Upper lobe of right lung (tissue), 1 donor: ENCODE data around the gene IKZF4. TPM values are rescaled to one million over a fixed set of nuclear protein-coding genes. Genes with fewer than 3 reads are reported as not detected.

Experiments used
- ATAC-seq: fragments of 200-7000 bp; cut with Tn5 transposase; one replicate; pipeline ENCODE4 v1.9.1; 2020; ENCODE audit warnings: mild to moderate bottlenecking, moderate library complexity
- DNase-seq: peaks from one replicate; pipeline ENCODE4 v3.0.0-alpha.2; 2020
- H3K27ac ChIP-seq: fragments of 200-600 bp; one replicate; pipeline ENCODE4 v1.8.0; 2022
- H3K27me3 ChIP-seq: fragments of 200-600 bp; one replicate; pipeline ENCODE4 v1.8.0; 2022; ENCODE audit warnings: mild to moderate bottlenecking
- H3K36me3 ChIP-seq: fragments of 200-600 bp; one replicate; pipeline ENCODE4 v1.8.0; 2022
- H3K4me1 ChIP-seq: fragments of 200-600 bp; one replicate; pipeline ENCODE4 v1.8.0; 2022
- H3K4me3 ChIP-seq: fragments of 200-600 bp; one replicate; pipeline ENCODE4 v1.8.0; 2022; ENCODE audit warnings: mild to moderate bottlenecking
- H3K9me3 ChIP-seq: fragments of 200-600 bp; one replicate; pipeline ENCODE4 v1.8.0; 2022
- CTCF ChIP-seq: fragments of 200-600 bp; IDR thresholded peaks from one replicate; pipeline ENCODE4 v1.8.0; 2022; ENCODE audit warnings: antibody characterized with exemption
- intact Hi-C: fragments of 100-400 bp; cut with DNase I; formaldehyde crosslinking; loops from one replicate; pipeline ENCODE4 v1.11.0; 2022
- total RNA-seq: library from RNA; stranded (reverse); fragmentation: NEBNext Ultra II Directional; extraction: Animal tissue kit (Norgen Biotek cat#: 25700); gene quantifications from one replicate; pipeline ENCODE4 v1.2.1, GENCODE V29; 2021
- donor health status: DM: no; HTN: yes; CAD: no; lungs with severe emphysema.

The IKZF4 gene
- total RNA-seq, 1 donor from 2014 or later: 10.5 TPM

DNA sequence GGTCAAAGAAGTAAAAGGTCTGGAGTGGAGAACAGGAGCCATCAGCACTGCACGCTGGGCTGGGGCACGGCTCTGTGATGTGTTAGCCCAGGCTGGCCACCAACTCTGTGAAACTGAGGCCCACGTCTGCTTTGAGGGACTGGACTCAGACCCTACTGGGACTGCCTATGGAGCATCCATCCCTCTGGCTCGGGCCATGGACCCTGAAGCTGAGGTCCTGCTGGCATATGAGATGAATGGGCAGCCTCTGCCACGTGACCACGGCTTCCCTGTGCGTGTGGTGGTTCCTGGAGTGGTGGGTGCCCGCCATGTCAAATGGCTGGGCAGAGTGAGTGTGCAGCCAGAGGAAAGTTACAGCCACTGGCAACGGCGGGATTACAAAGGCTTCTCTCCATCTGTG, 16.6 kb upstream of the IKZF4 start:
- Histone ChIP-seq H3K9me3 (no peaks in the 10 kb centered on the region), H3K27ac (no peak overlapping the region), H3K4me1 (peaks cover 4% of the 10 kb centered on the region), H3K4me3 (no peak overlapping the region), H3K36me3 (peaks cover 22% of the 10 kb centered on the region), H3K27me3 (no peaks in the 10 kb centered on the region)
- no peak for ATAC-seq
- intact Hi-C loops: no loop called here
- no peak for DNase-seq
- no peak for TF ChIP-seq CTCF

DNA sequence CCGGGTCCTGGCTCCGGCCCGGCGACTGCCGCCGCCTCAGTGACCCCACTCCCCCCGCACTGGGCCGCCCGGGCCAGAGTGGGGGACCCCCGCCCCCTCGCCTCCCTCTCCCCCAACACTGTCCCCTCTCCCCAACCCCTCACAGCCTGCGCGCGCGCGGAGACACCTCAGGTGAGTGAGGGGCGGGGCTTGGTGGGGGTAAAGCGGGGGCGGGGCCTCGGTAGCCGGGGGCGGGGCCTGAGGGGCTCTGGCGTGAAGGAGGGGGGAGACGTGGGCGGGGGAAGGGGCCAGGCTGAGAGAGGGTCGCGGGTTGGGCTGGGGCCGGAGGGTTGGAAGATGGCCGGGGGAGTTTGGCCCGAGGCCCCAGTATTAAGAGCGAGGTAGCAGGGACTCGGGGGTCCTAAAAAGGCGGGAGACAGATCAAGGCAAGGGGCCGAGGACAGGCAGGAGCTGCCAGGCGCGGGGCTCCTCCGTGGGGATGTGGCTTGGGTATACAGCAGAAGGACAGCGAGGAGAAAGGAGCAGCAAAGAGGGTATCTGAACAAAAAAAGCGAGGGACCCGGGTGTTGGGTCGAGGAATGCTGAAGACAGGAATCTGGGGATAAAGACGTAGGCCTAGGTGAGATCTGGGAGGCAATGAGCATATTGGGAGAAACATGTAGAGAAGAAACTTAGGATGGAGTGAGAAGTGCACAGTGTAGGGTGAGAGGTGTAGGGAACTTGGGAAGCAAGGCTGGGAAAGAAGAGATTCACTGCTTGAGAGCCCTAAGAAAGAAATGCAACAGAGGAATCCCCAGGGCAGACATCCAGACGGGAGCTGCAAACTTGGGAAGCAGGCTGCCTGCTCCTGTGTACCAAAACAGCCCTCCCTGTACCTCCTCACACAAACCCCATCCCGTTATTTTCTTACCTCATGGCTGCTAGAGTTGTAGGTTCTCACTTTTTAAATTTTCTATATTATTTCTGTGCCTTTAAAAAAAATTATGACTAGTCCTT, 13.0 kb upstream of the IKZF4 start:
- no peaks in the 10 kb centered on the region for H3K27me3 ChIP-seq
- DNase-seq: peak; percentile 90
- peaks cover 14% of the 10 kb centered on the region for H3K36me3 ChIP-seq
- H3K27ac ChIP-seq: peak overlapping the region; percentile 88
- H3K4me3 ChIP-seq: peak overlapping the region; percentile 85
- H3K4me1 ChIP-seq: no peaks in the 10 kb centered on the region
- intact Hi-C loops: no loop called here
- ATAC-seq: peak; percentile 92
- no peak for TF ChIP-seq CTCF
- no peaks in the 10 kb centered on the region for H3K9me3 ChIP-seq

- no peak for TF ChIP-seq CTCF
- H3K9me3 ChIP-seq: no peaks in the 10 kb centered on the region
- H3K36me3 ChIP-seq: no peaks in the 10 kb centered on the region
- no peak overlapping the region for H3K27ac ChIP-seq
- intact Hi-C loops: no loop called here
- no peaks in the 10 kb centered on the region for H3K27me3 ChIP-seq
- no peak for DNase-seq
- no peaks in the 10 kb centered on the region for H3K4me1 ChIP-seq
- no peak overlapping the region for H3K4me3 ChIP-seq
- ATAC-seq: no peak
Measured at GRCh38 chr12:56010111-56010570, 10.7 kb upstream of the IKZF4 start.

DNA sequence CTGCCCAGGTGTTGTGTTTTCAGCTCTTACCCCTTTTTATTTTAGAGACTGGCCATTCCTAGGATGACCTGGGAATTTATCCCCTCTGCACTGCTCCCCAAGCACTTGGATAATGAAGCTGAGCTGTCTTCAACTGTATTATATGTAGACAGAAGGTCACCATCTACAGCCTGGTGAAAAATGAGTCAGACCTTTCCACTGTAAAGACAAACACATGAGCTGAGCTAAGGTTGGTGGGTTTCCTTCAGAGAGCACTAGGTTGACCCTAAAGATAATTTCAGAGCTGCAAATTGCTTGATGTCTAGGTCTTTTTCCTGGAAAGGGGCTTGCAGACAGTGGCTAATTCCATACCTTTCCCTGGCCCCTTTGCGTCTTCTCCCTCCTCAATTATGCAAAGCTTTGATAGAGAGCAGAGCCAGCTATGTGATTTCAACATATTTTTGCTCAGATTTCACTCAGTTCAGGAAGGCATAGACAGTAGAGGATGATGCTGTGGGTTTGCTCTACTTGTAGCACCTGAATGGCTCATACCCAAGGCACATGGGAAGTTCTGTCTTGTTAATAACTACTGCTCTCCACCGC, 9.2 kb upstream of the IKZF4 start:
- no peaks in the 10 kb centered on the region for H3K4me1 ChIP-seq
- H3K27ac ChIP-seq: no peak overlapping the region
- no peak for TF ChIP-seq CTCF
- no peaks in the 10 kb centered on the region for H3K27me3 ChIP-seq
- no peaks in the 10 kb centered on the region for H3K36me3 ChIP-seq
- DNase-seq (no peak), ATAC-seq (no peak)
- H3K4me3 ChIP-seq: no peak overlapping the region
- intact Hi-C loops: no loop called here
- no peaks in the 10 kb centered on the region for H3K9me3 ChIP-seq

GRCh38 chr12:56013482-56013881, 7.4 kb upstream of the IKZF4 start:
- Histone ChIP-seq H3K4me1 (no peaks in the 10 kb centered on the region), H3K36me3 (peaks cover 4% of the 10 kb centered on the region), H3K9me3 (no peaks in the 10 kb centered on the region), H3K27ac (no peak overlapping the region), H3K4me3 (no peak overlapping the region), H3K27me3 (no peaks in the 10 kb centered on the region)
- no peak for TF ChIP-seq CTCF
- DNase-seq: no peak
- intact Hi-C loops: no loop called here
- peak; percentile 23 for ATAC-seq
